22Rv1 (cell line): ENCODE results near the gene RPS14.
"Not testable (repeated sequence)": the region's sequence is repeated elsewhere in the genome, so short reads cannot be mapped to it uniquely, and the experiment has no call there.

Source experiments
- H3K27ac ChIP-seq: fragments of 450-650 bp; 2 replicates; pipeline ENCODE4 v1.5.1; 2017
- ZFX ChIP-seq: fragments of 450-650 bp; IDR thresholded peaks from 2 replicates; pipeline ENCODE4 v1.6.1; 2017; ENCODE audit warnings: antibody characterized with exemption, borderline replicate concordance
- TF ChIP-seq, protein P1 (sequence below): fragments of 450-650 bp; IDR thresholded peaks from 2 replicates; pipeline ENCODE4 v1.5.1; 2017; ENCODE audit warnings: mild to moderate bottlenecking

Gene RPS14

DNA sequence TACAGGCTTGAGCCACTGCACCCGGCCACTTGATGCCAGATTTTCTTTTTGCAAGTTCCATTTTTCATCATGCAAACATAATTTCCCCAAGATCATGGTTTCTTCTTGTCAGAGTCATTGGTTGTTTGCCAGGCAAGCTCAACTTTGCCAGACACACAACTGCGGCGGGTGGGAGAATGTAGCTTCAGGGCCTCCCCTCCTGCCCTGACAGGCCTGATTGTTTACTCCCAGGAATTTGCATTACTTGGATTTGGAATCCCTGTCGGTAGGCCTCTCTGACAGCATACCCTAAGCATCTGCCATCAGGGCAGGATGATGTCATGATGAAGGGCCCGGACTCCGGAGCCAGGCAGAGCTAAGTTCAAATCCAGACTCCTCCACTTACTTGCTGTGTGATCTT lies 15.1 kb downstream of the RPS14 start:
- TF ChIP-seq ZFX: no peak
- TF ChIP-seq, protein P1, sequence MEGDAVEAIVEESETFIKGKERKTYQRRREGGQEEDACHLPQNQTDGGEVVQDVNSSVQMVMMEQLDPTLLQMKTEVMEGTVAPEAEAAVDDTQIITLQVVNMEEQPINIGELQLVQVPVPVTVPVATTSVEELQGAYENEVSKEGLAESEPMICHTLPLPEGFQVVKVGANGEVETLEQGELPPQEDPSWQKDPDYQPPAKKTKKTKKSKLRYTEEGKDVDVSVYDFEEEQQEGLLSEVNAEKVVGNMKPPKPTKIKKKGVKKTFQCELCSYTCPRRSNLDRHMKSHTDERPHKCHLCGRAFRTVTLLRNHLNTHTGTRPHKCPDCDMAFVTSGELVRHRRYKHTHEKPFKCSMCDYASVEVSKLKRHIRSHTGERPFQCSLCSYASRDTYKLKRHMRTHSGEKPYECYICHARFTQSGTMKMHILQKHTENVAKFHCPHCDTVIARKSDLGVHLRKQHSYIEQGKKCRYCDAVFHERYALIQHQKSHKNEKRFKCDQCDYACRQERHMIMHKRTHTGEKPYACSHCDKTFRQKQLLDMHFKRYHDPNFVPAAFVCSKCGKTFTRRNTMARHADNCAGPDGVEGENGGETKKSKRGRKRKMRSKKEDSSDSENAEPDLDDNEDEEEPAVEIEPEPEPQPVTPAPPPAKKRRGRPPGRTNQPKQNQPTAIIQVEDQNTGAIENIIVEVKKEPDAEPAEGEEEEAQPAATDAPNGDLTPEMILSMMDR: no peak
- H3K27ac ChIP-seq: no peak overlapping the region

DNA sequence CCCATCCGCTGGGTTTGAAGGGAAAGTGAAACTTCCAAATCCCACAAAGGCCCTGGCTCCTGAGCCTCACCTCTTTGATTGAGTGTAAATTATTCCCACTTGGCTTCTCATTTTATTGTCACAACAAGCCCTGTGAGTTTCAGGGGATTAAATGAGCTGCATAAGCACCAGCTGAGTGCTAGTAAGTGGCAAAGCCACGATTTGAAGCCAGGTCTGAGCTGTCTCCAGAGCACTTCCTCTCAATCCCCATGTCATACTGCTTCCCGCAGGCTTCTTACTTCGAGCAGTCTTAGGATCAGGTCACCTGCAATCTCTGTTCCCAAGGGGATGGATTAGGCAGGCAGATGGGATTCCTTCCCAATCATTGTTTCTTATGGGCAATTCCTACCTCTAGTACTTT lies 18.0 kb downstream of the RPS14 start:
- TF ChIP-seq, protein P1: no peak
- no peak for TF ChIP-seq ZFX
- no peak overlapping the region for H3K27ac ChIP-seq

DNA sequence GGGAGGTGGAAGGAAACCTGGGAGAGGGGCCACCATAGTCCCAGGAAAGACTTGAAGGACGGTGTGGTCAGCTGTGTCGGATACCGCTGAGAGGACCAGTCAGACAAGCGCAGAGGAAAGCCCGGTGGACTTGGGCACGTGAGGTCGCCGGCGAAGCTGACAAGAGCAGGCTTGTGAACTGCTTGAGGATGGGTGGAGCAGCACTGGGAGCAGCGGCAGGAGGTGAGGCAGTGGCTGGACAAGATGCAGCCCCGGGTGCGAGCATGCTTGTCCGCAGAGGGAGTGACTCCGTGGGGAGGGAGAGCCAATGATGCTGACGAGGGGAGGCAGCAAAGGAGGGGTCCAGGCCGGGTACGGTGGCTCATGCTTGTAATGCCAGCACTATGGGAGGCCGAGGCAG lies 18.5 kb downstream of the RPS14 start:
- TF ChIP-seq, protein P1: no peak
- no peak for TF ChIP-seq ZFX
- no peak overlapping the region for H3K27ac ChIP-seq

DNA sequence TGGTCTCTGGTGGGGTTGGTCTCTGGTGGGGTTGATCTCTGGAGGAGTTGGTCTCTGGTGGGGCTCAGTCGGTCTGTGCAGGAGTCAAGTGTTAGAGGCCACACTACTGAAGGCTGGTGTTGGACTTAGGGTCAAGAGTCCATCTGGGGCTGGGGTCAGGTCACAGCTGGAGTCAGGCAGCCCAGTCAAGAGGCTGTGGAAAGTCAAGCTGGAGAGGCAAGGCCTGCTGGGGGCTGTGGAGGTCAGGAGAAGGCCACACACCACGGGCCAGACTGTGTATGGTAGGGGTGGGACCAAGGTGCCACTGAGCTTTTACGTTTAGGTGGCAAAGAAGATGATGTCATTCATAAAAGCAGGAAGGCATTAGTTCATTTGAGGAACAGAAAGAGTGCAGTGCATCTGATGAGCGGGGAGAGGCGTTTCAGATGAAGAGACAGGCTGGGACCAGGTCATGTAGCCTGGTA lies 20.1 kb downstream of the RPS14 start:
- no peak overlapping the region for H3K27ac ChIP-seq

DNA sequence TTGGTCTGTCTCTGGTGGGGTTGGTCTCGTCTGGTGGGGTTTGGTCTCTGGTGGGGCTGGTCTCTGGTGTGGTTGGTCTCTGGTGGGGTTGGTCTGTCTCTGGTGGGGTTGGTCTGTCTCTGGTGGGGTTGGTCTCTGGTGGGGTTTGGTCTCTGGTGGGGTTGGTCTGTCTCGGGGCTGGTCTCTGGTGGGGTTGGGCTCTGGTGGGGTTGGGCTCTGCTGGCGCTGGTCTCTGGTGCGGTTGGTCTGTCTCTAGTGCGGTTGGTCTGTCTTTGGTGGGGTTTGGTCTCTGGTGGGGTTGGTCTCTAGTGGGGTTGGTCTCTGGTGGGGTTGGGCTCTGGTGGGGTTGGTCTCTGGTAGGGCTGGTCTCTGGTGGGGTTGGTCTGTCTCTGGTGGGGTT lies 20.6 kb downstream of the RPS14 start:
- TF ChIP-seq, protein P1: no peak
- TF ChIP-seq ZFX: no peak
- no peak overlapping the region for H3K27ac ChIP-seq

More for the DNA sequence above, 20.1 kb downstream of the RPS14 start:
- no peak for TF ChIP-seq ZFX
- TF ChIP-seq, protein P1: no peak

DNA sequence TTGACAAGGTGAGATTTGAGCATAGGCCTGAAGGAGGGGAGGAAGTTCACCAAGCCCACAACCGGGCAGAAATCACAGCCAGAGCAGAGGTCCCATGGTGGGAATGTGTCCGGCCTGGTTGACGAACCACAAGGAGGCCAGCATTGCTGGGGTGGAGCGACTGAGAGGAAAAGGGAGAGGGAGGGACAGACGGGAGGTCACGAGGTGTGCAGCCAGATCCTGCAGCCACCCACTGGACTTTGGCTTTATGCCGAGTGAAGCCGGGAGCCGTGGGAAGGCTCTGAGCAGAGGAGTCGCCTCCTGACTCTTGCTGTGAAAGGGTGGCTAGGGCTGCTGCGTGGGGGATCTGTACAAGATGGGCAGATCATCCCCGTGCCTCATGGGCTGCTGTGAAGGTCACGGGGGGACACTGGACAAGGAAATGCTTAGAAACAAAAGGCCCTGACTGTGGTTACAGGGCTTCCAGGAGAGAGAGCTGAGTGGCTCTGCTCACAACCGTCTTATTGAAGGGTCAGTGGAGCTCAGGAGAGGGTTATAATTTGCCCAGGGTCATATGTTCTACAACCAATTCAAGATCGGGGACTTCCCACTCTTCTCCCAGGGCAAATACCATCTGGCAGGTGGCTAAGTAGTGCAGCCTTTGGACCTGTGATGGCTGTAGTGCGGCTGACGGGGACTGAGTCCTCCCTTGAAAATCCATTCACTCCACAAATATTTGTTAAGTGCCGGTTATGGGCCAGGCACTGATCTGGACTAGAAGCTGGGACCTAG lies 21.2 kb downstream of the RPS14 start:
- no peak overlapping the region for H3K27ac ChIP-seq
- TF ChIP-seq, protein P1: no peak
- no peak for TF ChIP-seq ZFX

DNA sequence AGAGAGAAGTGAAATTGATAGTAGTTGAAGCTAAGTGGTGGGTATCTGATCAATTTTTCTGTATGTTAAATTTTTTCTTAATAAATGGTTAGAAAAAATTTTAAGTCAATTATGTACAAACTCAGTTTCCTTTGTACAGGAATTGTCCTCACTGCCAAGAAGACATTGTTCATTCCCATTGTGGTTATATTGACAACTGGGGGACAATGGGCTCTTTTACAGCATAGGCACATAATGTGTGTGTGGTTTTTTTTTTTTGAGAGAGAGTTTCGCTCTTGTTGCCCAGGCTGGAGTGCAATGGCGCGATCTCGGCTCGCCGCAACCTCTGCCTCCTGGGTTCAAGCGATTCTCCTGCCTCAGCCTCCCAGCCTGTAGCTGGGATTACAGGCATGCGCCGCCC lies 23.4 kb downstream of the RPS14 start:
- not testable (repeated sequence) for H3K27ac ChIP-seq

DNA sequence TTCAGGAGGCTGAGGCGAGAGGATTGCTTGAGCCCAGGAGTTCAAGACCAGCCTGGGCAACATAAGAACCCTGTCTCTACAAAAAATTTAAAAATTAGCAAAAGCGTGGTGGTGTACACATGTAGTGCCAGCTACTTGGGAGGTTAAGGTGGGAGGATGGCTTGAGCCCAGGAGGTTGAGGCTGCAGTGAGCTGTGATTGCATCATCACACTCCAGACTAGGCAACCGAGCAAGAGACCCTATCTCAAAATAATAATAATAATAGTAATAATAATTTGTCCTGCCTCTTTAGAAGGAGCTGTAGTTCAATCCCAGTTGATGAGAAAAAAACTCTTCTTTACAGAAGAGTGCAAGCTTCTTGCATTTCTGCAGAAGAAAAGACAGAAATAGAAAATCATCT lies 26.8 kb downstream of the RPS14 start:
- no peak overlapping the region for H3K27ac ChIP-seq
- TF ChIP-seq ZFX: no peak
- TF ChIP-seq, protein P1: no peak
